ENCODE data around the gene MFAP4.

MFAP4 gene

GRCh38 chr17:19384723-19385391 is 2.1 kb downstream of the MFAP4 start:
- no peaks in the 10 kb centered on the region for H3K9me3 ChIP-seq (ENCODE audit: control insufficient read depth, insufficient read depth, low read length)
- H3K9ac ChIP-seq (ENCODE audit: low read depth, low read length), result no peak overlapping the region
- H3K4me1 ChIP-seq (ENCODE audit: insufficient read depth, low read length), result peaks cover 16% of the 10 kb centered on the region; the same call in 1 of the 2 replicates
- peaks cover 23% of the 10 kb centered on the region; the same call in 1 of the 2 replicates for H3K36me3 ChIP-seq (ENCODE audit: insufficient read depth, low read length)

- H3K36me3 ChIP-seq (ENCODE audit: insufficient read depth, low read length), result peaks cover 31% of the 10 kb centered on the region; the same call in 1 of the 2 replicates
- H3K4me1 ChIP-seq (ENCODE audit: insufficient read depth, low read length), result peaks cover 22% of the 10 kb centered on the region
- no peak overlapping the region for H3K9ac ChIP-seq (ENCODE audit: low read depth, low read length)
- H3K9me3 ChIP-seq (ENCODE audit: control insufficient read depth, insufficient read depth, low read length), result no peaks in the 10 kb centered on the region
These were observed 3.1 kb downstream of the MFAP4 start for GRCh38 chr17:19383681-19384470.

- H3K4me1 ChIP-seq (ENCODE audit: insufficient read depth, low read length), result peaks cover 22% of the 10 kb centered on the region
- no peaks in the 10 kb centered on the region for H3K9me3 ChIP-seq (ENCODE audit: control insufficient read depth, insufficient read depth, low read length)
- no peak overlapping the region for H3K9ac ChIP-seq (ENCODE audit: low read depth, low read length)
- peaks cover 31% of the 10 kb centered on the region; the same call in 1 of the 2 replicates for H3K36me3 ChIP-seq (ENCODE audit: insufficient read depth, low read length)
These were observed 4.2 kb downstream of the MFAP4 start for GRCh38 chr17:19382531-19383444.

GRCh38 chr17:19381741-19382444 is 5.1 kb downstream of the MFAP4 start:
- Histone ChIP-seq H3K36me3 (ENCODE audit: insufficient read depth, low read length) (peaks cover 31% of the 10 kb centered on the region; the same call in 1 of the 2 replicates), H3K9me3 (ENCODE audit: control insufficient read depth, insufficient read depth, low read length) (no peaks in the 10 kb centered on the region), H3K9ac (ENCODE audit: low read depth, low read length) (no peak overlapping the region), H3K4me1 (ENCODE audit: insufficient read depth, low read length) (peaks cover 19% of the 10 kb centered on the region)

- Histone ChIP-seq H3K4me1 (ENCODE audit: insufficient read depth, low read length) (peaks cover 15% of the 10 kb centered on the region), H3K36me3 (ENCODE audit: insufficient read depth, low read length) (peaks cover 31% of the 10 kb centered on the region; the same call in 1 of the 2 replicates), H3K9me3 (ENCODE audit: control insufficient read depth, insufficient read depth, low read length) (no peaks in the 10 kb centered on the region), H3K9ac (ENCODE audit: low read depth, low read length) (no peak overlapping the region)
These were observed 5.6 kb downstream of the MFAP4 start for GRCh38 chr17:19381361-19381740.

- H3K9me3 ChIP-seq (ENCODE audit: control insufficient read depth, insufficient read depth, low read length), result no peaks in the 10 kb centered on the region
- H3K36me3 ChIP-seq (ENCODE audit: insufficient read depth, low read length), result peaks cover 31% of the 10 kb centered on the region; the same call in 1 of the 2 replicates
- no peak overlapping the region for H3K9ac ChIP-seq (ENCODE audit: low read depth, low read length)
These were observed 6.3 kb downstream of the MFAP4 start for GRCh38 chr17:19380481-19381301.

GRCh38 chr17:19379361-19380065 is 7.5 kb downstream of the MFAP4 start:
- H3K4me1 ChIP-seq (ENCODE audit: insufficient read depth, low read length), result peaks cover 7% of the 10 kb centered on the region
- H3K9ac ChIP-seq (ENCODE audit: low read depth, low read length), result peak overlapping the region; percentile 80
- H3K36me3 ChIP-seq (ENCODE audit: insufficient read depth, low read length), result peaks cover 31% of the 10 kb centered on the region; the same call in 1 of the 2 replicates
- no peaks in the 10 kb centered on the region for H3K9me3 ChIP-seq (ENCODE audit: control insufficient read depth, insufficient read depth, low read length)

More at GRCh38 chr17:19380481-19381301, 6.3 kb downstream of the MFAP4 start:
- H3K4me1 ChIP-seq (ENCODE audit: insufficient read depth, low read length), result peaks cover 12% of the 10 kb centered on the region

- H3K9ac ChIP-seq (ENCODE audit: low read depth, low read length), result peak within 1 kb of the TSS; percentile 80
- H3K36me3 ChIP-seq (ENCODE audit: insufficient read depth, low read length), result peaks cover 31% of the 10 kb centered on the region; the same call in 1 of the 2 replicates
- no peaks in the 10 kb centered on the region for H3K9me3 ChIP-seq (ENCODE audit: control insufficient read depth, insufficient read depth, low read length)
- H3K4me1 ChIP-seq (ENCODE audit: insufficient read depth, low read length), result peaks cover 6% of the 10 kb centered on the region; the same call in 1 of the 2 replicates
These were observed 8.3 kb downstream of the MFAP4 start, which contains the start of gene MAPK7 for GRCh38 chr17:19378416-19379360. Gene MAPK7 (plus strand): TSS chr17:19378498. CDS start chr17:19378901, 403 bp downstream.

- peak overlapping the region; percentile 76 for H3K9ac ChIP-seq (ENCODE audit: low read depth, low read length)
- H3K9me3 ChIP-seq (ENCODE audit: control insufficient read depth, insufficient read depth, low read length), result no peaks in the 10 kb centered on the region
- H3K36me3 ChIP-seq (ENCODE audit: insufficient read depth, low read length), result peaks cover 31% of the 10 kb centered on the region; the same call in 1 of the 2 replicates
- H3K4me1 ChIP-seq (ENCODE audit: insufficient read depth, low read length), result peaks cover 6% of the 10 kb centered on the region; the same call in 1 of the 2 replicates
These were observed 9.2 kb downstream of the MFAP4 start for GRCh38 chr17:19377602-19378415.

- peaks cover 26% of the 10 kb centered on the region; the same call in 1 of the 2 replicates for H3K36me3 ChIP-seq (ENCODE audit: insufficient read depth, low read length)
- peaks cover 6% of the 10 kb centered on the region; the same call in 1 of the 2 replicates for H3K4me1 ChIP-seq (ENCODE audit: insufficient read depth, low read length)
- peak overlapping the region; percentile 76 for H3K9ac ChIP-seq (ENCODE audit: low read depth, low read length)
- H3K9me3 ChIP-seq (ENCODE audit: control insufficient read depth, insufficient read depth, low read length), result no peaks in the 10 kb centered on the region
These were observed 10.2 kb downstream of the MFAP4 start for GRCh38 chr17:19376811-19377210.

- H3K4me1 ChIP-seq (ENCODE audit: insufficient read depth, low read length), result peaks cover 6% of the 10 kb centered on the region; the same call in 1 of the 2 replicates
- no peak overlapping the region for H3K9ac ChIP-seq (ENCODE audit: low read depth, low read length)
- no peaks in the 10 kb centered on the region for H3K9me3 ChIP-seq (ENCODE audit: control insufficient read depth, insufficient read depth, low read length)
- H3K36me3 ChIP-seq (ENCODE audit: insufficient read depth, low read length), result peaks cover 16% of the 10 kb centered on the region; the same call in 1 of the 2 replicates
These were observed 11.3 kb downstream of the MFAP4 start for GRCh38 chr17:19375732-19376131.
